IPS DF 6.9 (cell line): ENCODE measurements around the gene KHDC3L.
A peak's percentile ranks its signal among the peaks of the same experiment; 100 is the strongest.

Experiments
- DNase-seq: peaks from one replicate; pipeline ENCODE4 v3.0.0-alpha.2; 2013; ENCODE audit warnings: low read depth, low spot score
- H3K27ac ChIP-seq: one replicate; pipeline ENCODE4 v1.5.1; 2013; ENCODE audit warnings: low read length, control low read depth
- H3K27me3 ChIP-seq: 2 replicates; pipeline ENCODE4 v1.6.1; 2013; ENCODE audit warnings: mild to moderate bottlenecking, low read length; ENCODE audit not compliant: control insufficient read depth, insufficient read depth
- H3K36me3 ChIP-seq: 2 replicates; pipeline ENCODE4 v1.6.1; 2013; ENCODE audit warnings: low read length; ENCODE audit not compliant: control insufficient read depth, insufficient read depth
- H3K4me1 ChIP-seq: 2 replicates; pipeline ENCODE4 v1.6.1; 2013; ENCODE audit warnings: low read length; ENCODE audit not compliant: control insufficient read depth, insufficient read depth
- H3K4me3 ChIP-seq: 2 replicates; pipeline ENCODE4 v1.5.1; 2013; ENCODE audit warnings: mild to moderate bottlenecking, low read length
- H3K9me3 ChIP-seq: 2 replicates; pipeline ENCODE4 v1.6.1; 2013; ENCODE audit warnings: low read length, inconsistent platforms; ENCODE audit not compliant: control insufficient read depth, insufficient read depth
- WGBS: extraction: QIAGEN DNeasy Blood & Tissue Kit; methylation state at CpG from one replicate; pipeline ENCODE4 v1.1.7; 2013; ENCODE audit warnings: mixed read lengths, missing lambda C conversion rate; ENCODE audit not compliant: insufficient read length, insufficient coverage; 5-methylcytosine and 5-hydroxymethylcytosine counted together

The KHDC3L gene

GRCh38 chr6:73362358-73362757 lies at the start of gene KHDC3L:
KHDC3L (plus strand) TSS chr6:73362658; CDS start chr6:73362730, 72 bp downstream.
- DNase-seq, result no peak

GRCh38 chr6:73314577-73315492 lies 47.6 kb upstream of the KHDC3L start:
- no peak overlapping the region for H3K27ac ChIP-seq
- H3K36me3 ChIP-seq, result no peaks in the 10 kb centered on the region
- WGBS, result no CpG with 5 or more reads among the region's 61 CpGs
- no peaks in the 10 kb centered on the region for H3K4me1 ChIP-seq
- no peak for DNase-seq
- no peaks in the 10 kb centered on the region for H3K9me3 ChIP-seq
- peak overlapping the region; percentile 0; the same call in 1 of the 2 replicates for H3K4me3 ChIP-seq
- no peaks in the 10 kb centered on the region for H3K27me3 ChIP-seq

More at GRCh38 chr6:73362358-73362757, at the start of gene KHDC3L:
- Histone ChIP-seq H3K27ac (no peak within 1 kb of the TSS), H3K4me1 (no peaks in the 10 kb centered on the region), H3K36me3 (no peaks in the 10 kb centered on the region), H3K9me3 (no peaks in the 10 kb centered on the region), H3K27me3 (no peaks in the 10 kb centered on the region), H3K4me3 (no peak within 1 kb of the TSS)
- whole genome bisulfite sequencing, result no CpG with 5 or more reads among the region's 23 CpGs

GRCh38 chr6:73323323-73323722 lies 39.1 kb upstream of the KHDC3L start:
- no CpG with 5 or more reads among the region's 2 CpGs for WGBS

GRCh38 chr6:73325656-73326055 lies 36.8 kb upstream of the KHDC3L start:
- Histone ChIP-seq H3K9me3 (no peaks in the 10 kb centered on the region), H3K36me3 (no peaks in the 10 kb centered on the region), H3K4me3 (no peak overlapping the region), H3K27ac (no peak overlapping the region), H3K4me1 (peaks cover 1% of the 10 kb centered on the region; the same call in 1 of the 2 replicates), H3K27me3 (no peaks in the 10 kb centered on the region)
- WGBS, result no CpG with 5 or more reads among the region's 3 CpGs
- DNase-seq, result no peak

More at GRCh38 chr6:73323323-73323722, 39.1 kb upstream of the KHDC3L start:
- Histone ChIP-seq H3K27me3 (no peaks in the 10 kb centered on the region), H3K27ac (no peak overlapping the region), H3K36me3 (no peaks in the 10 kb centered on the region), H3K4me1 (no peaks in the 10 kb centered on the region; the same call in 1 of the 2 replicates), H3K4me3 (no peak overlapping the region), H3K9me3 (no peaks in the 10 kb centered on the region)
- DNase-seq, result no peak

GRCh38 chr6:73328790-73329189 lies 33.7 kb upstream of the KHDC3L start:
- Histone ChIP-seq H3K4me1 (peaks cover 1% of the 10 kb centered on the region; the same call in 1 of the 2 replicates), H3K4me3 (no peak overlapping the region), H3K27ac (no peak overlapping the region), H3K36me3 (no peaks in the 10 kb centered on the region), H3K9me3 (no peaks in the 10 kb centered on the region), H3K27me3 (no peaks in the 10 kb centered on the region)
- no CpG with 5 or more reads among the region's 3 CpGs for WGBS
- DNase-seq, result no peak

GRCh38 chr6:73329201-73329600 lies 33.3 kb upstream of the KHDC3L start:
- DNase-seq, result no peak
- H3K4me1 ChIP-seq, result peaks cover 1% of the 10 kb centered on the region; the same call in 1 of the 2 replicates
- H3K27ac ChIP-seq, result no peak overlapping the region
- no CpG with 5 or more reads among the region's 3 CpGs for WGBS
- H3K9me3 ChIP-seq, result no peaks in the 10 kb centered on the region
- H3K27me3 ChIP-seq, result no peaks in the 10 kb centered on the region
- H3K36me3 ChIP-seq, result no peaks in the 10 kb centered on the region
- H3K4me3 ChIP-seq, result no peak overlapping the region

GRCh38 chr6:73339340-73339739 lies 23.1 kb upstream of the KHDC3L start:
- H3K4me1 ChIP-seq, result no peaks in the 10 kb centered on the region
- no peak for DNase-seq
- WGBS, result no CpG with 5 or more reads among the region's 3 CpGs
- no peaks in the 10 kb centered on the region for H3K27me3 ChIP-seq
- no peak overlapping the region for H3K27ac ChIP-seq
- no peak overlapping the region for H3K4me3 ChIP-seq
- H3K36me3 ChIP-seq, result no peaks in the 10 kb centered on the region
- H3K9me3 ChIP-seq, result no peaks in the 10 kb centered on the region

GRCh38 chr6:73340048-73340447 lies 22.4 kb upstream of the KHDC3L start:
- Histone ChIP-seq H3K27ac (no peak overlapping the region), H3K4me1 (no peaks in the 10 kb centered on the region), H3K27me3 (no peaks in the 10 kb centered on the region), H3K4me3 (no peak overlapping the region), H3K36me3 (no peaks in the 10 kb centered on the region), H3K9me3 (no peaks in the 10 kb centered on the region)
- WGBS, result no CpG with 5 or more reads among the region's 2 CpGs
- DNase-seq, result no peak

- no peaks in the 10 kb centered on the region for H3K4me1 ChIP-seq
- H3K4me3 ChIP-seq, result no peak overlapping the region
- H3K9me3 ChIP-seq, result no peaks in the 10 kb centered on the region
- DNase-seq, result no peak
- WGBS, result no CpG with 5 or more reads among the region's 1 CpG
- no peaks in the 10 kb centered on the region for H3K27me3 ChIP-seq
- H3K36me3 ChIP-seq, result no peaks in the 10 kb centered on the region
- H3K27ac ChIP-seq, result no peak overlapping the region
Measured at GRCh38 chr6:73341335-73341734, 21.1 kb upstream of the KHDC3L start.

- WGBS, result no CpG with 5 or more reads among the region's 5 CpGs
- H3K27me3 ChIP-seq, result no peaks in the 10 kb centered on the region
- no peak for DNase-seq
- H3K4me1 ChIP-seq, result no peaks in the 10 kb centered on the region; the same call in 1 of the 2 replicates
- H3K27ac ChIP-seq, result no peak overlapping the region
- no peaks in the 10 kb centered on the region for H3K36me3 ChIP-seq
- no peaks in the 10 kb centered on the region for H3K9me3 ChIP-seq
- H3K4me3 ChIP-seq, result no peak overlapping the region
Measured at GRCh38 chr6:73342174-73342573, 20.3 kb upstream of the KHDC3L start.
